NCI-H526 treated with DMSO at 0.1 percent for 48 hours (cell line): ENCODE data around the gene HYAL1.
"Not testable (repeated sequence)": the region's sequence is repeated elsewhere in the genome, so short reads cannot be mapped to it uniquely, and the experiment has no call there.

Experiments used
- DNase-seq: peaks from one replicate; lab custom pipeline; 2025; lab: John Stamatoyannopoulos, UW

Gene HYAL1

GRCh38 chr3:50272911-50273688 lies 30.3 kb downstream of the HYAL1 start:
- DNase-seq = peak; percentile 36

DNA sequence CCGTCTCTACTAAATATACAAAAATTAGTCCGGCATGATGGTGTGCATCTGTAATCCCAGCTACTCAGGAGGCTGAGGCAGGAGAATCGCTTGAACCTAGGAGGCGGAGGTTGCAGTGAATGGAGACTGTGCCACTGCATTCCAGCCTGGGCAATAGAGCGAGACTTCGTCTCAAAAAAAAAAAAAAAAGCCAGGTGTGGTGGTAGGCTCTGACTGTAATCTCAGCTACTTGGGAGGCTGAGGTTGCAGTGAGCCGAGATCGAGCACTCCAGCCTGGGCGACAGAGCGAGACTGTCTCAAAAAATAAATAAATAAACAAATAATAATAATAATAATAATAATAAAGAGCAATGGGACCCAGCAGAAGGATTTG lies 30.9 kb downstream of the HYAL1 start:
- DNase-seq = not testable (repeated sequence)

DNA sequence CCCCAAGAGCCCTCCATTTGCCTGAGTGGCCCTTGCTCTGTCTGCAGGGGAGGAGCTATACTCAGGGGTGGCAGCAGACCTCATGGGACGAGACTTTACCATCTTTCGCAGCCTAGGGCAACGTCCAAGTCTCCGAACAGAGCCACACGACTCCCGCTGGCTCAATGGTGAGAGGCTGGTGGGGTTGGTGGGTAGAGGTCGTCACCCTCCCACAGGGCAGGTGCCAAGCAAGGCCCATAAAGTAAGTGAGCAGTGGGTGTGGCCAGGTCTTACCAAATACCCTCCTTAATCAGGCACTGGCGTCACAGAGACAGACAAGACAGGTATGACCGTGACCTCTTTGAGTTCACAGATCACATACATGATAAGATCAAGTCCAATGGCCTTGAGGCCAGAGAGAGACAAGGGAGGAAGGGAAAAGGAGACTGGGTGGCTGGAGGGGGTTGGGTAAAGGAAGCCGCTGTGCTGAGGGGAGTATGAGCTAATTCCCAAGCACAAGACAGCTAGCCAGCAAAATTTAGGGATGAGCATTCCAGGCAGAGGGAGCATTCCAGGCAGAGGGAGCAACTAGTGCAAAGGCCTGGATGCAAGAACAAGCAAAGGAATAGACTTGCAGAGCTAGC lies 31.9 kb downstream of the HYAL1 start:
- DNase-seq = no peak

- no peak for DNase-seq
These were observed 32.8 kb downstream of the HYAL1 start for GRCh38 chr3:50270422-50271224.

DNA sequence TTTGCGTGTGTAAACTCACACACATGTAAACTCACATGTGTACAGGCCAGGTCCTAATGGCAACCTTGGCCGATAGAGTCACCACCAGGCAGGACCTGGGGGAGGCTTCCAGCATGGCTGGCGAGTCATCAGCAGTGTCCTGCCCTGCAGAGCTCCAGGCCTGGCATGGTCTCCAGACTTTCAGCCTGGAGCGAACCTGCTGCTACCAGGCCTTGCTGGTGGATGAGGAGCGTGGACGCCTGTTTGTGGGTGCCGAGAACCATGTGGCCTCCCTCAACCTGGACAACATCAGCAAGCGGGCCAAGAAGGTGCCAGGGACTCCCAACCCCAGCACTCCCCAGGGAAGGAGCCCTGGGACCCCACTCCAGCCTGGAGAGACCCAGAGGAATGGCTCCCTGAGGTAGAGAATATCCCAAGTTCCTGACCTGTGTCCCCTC lies 33.4 kb downstream of the HYAL1 start:
- DNase-seq = no peak

DNA sequence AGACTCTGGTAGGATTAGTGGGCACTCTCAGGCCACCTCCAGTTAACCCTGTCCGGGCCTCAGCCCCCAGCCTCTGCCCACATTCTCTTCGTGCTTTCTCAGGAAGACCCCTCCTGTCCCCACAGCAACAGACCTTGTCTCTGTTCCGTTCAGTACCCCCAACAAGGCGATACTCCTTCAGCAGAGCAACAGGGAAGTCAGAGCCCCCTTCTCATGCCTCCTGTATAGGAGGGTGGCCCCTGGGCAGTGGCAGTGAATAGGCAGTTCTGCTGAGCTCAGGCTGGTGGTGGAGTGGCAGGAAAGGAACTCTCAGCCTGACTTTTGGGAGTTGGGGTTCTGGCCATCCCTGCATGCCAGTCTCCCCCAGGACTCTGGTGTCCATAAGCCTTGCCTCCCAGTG lies 33.9 kb downstream of the HYAL1 start:
- DNase-seq = no peak

DNA sequence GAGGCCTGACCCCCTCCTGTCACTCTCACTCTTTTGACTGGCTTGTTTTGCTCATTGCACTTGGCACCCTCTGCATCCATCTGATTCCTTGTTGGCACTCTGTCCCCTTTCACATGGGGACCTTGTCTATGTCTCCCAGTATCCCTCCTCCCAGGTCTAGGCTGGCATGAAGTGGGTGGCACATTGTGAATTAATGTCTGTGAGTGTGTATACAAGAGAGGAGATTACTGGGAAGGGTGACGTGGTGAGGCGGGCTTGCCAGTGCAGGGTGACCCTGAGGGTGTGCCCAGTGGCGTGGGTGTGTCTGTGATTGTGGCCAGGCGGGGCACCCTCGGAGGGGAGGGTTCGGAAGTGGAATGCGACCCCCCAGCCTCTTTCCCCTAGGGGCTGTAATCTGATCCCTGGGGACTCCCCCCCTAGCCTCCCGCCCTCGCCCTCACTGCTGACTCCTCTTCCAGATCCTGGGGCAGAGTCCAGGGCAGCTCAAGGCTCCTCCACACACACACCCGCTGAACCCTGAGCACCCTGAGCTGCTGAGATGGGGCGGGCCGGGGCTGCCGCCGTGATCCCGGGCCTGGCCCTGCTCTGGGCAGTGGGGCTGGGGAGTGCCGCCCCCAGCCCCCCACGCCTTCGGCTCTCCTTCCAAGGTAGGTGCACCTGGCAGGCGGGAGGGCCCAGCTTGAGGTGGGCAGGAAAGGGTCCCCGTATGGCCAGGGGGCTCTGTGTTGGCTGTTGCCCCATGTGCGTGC lies 34.5 kb downstream of the HYAL1 start, which contains the start of gene SEMA3B:
SEMA3B (plus strand) TSS at position 445 of the 749 bp plus-strand sequence; CDS start at position 539, 94 bp downstream.
- no peak for DNase-seq

- DNase-seq = no peak
These were observed 35.1 kb downstream of the HYAL1 start for GRCh38 chr3:50268276-50268675.

- no peak for DNase-seq
These were observed 36.0 kb downstream of the HYAL1 start for GRCh38 chr3:50267280-50267913.

DNA sequence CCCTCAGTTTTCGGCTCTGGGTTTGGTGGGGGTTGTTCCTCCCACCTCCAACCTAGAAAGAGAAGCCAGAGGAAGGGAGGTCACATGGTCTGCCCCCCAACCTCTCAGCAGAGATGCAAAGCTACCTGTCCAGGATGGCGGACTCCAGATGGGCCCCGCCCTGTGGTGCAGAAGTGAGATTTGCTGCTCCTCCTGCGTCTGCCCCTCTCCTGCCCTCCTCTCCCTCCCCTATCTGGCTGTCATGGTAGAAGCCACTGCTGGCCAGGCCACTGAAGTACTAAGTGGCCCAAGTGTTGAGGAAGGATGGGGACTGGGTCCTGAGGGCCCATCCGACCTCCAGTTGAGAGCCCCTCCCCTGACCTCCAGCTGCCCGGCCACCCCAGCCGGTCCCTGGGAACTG lies 36.5 kb downstream of the HYAL1 start:
- DNase-seq = no peak

DNA sequence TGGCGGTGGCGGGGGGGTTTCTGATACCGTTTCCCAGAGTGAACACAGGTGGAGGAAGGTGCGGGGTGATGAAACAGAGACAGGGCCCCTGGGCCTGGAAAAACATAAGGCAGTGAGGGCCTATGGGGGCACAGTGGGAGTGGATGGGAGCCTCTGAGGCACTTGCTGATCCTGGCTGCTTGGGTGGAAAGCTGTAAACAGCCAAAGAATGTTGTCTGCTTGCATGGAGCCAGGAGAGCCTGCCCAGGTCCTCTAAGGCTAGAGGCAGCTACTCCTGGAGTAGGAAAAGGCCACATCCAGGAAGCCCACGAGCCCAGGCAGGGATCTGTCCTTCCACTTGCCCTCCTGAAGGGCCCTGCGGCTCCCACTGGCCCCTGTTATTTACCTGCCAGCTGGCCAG lies 37.4 kb downstream of the HYAL1 start:
- no peak for DNase-seq

- no peak for DNase-seq
These were observed 37.8 kb downstream of the HYAL1 start for GRCh38 chr3:50265571-50265970.

DNA sequence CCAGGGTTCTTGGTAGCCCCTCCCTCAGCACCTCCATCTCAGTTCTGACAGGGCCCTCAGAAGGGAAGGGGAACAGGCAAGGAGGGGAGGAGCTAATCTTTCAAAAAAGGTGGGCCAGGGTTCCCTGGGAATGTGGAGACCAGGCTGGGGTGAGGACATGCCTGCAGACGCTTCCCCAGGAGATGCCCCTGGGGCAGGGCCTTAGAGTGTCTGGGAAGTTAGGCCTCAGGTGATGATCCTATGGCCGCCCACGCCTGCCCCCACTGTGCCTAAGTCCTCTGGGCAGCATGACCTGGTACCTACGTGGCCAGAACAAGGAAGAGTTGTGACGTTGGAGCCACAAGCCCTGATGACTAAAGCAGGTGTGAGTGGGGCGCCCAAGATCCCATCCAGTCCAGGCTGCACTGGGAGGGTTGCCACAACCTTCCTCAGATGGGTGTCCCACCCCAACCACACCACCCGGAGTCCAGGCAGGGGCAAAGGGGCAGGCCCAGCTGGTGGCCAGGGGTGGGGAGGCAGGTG lies 38.3 kb downstream of the HYAL1 start:
- DNase-seq = no peak

DNA sequence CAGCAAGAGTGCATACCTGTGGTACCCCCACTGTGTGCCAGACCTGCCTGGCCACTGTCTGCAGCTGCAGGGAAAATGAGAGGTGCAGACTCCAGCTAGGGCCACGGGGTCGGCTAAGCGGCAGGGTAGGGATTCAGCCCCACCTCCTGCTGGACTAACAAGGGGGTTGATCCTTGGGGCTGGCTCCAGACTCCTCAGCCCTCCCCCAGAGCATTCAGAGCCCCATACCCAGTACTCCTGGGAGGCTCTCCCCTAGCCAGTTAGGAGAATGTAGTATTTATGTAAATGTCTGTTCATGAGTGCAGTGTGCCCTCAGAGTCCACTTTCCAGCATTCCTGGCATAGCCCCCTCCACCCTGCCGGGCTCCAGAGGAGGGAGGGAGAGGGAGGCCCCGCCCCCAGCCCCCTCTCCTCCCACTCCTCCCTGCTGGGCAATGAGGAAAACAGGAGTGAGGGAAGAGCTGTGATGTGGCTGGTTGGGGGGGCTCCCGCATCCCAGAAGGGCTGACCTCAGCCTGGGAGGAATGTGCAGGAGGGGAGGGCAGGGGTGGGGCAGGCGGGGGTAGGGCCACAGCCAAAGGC lies 38.9 kb downstream of the HYAL1 start:
- DNase-seq = peak; percentile 37

GRCh38 chr3:50263478-50264382 lies 39.6 kb downstream of the HYAL1 start:
- no peak for DNase-seq

DNA sequence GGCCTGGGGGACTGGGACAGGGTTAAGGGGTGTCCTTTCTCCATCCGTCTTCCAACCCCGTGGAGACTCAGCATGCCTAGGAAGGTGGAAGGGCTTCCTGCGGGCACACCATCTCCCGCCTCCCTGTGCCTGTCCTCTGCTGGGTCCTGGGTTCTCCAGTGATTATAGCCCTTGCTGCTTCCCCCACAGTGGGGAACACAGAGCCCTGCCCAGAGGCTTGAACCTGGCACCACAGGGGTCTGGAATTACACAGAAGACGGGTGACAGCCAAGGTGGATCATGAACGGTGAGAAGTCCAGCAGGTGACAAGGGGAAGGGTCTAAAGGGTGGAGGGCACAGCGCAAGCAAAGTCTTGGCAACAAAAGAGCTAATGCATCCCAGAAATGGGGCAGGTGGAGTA lies 40.6 kb downstream of the HYAL1 start:
- DNase-seq = no peak

DNA sequence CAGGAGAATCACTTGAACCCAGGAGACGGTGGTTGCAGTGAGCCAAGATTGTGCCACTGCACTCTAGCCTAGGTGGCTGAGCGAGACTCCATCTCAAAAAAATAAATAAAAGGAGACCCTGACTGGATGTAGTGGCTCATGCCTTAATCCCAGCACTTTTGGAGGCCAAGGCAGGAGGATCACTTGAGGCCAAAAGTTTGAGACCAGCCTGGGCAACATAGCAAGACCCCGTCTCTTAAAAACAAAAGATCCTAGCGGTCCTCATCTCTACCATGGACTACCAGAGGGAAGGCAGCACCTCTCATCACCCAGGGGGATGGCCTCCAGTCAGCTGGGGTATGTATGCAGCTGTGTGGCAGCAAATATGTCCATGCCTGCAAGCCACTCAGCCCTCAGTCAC lies 41.2 kb downstream of the HYAL1 start:
- not testable (repeated sequence) for DNase-seq

DNA sequence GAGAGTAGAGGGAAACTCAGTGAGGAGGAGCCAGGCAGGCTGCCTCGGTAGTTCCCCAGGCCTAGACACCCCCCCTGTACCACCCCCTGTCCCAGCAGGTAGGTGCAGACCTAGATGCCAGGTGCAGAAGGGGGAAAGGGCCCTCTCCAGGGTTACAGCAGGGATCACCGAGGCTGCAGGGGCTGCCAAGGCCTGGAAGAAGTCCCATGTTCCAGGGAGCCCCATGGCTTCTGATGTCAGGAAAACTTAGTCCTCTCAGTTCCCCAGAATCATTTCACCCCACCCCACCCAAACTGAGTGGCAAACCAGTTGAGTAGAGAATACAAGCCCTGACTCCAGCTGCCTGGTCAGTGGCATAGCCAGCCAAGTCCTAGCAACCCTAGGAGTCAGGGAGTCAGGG lies 41.9 kb downstream of the HYAL1 start:
- no peak for DNase-seq

DNA sequence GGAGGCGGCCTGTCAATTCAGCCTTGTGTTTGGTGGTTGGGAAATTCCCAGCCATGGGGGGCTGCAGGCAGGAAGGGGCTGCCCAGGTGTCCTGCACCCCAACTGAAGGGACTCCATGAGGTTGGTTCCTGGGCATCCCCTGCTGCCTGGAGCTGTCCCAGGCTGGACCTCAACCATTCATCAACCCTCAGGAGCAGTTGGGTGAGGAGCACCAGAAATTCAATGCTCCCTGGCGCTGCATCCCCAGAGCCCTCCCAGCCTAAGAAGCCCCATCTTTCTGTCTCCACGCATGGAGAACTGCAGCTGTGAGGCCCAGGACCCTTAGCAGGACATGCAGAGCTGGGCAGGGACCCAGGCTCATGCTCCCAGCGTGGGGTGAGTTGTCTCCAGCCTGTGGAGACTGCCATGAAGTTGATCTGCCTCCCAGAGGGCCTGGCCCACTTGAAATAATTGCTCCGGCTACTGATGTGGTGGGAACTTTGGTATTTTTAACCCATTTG lies 42.4 kb downstream of the HYAL1 start:
- DNase-seq = no peak
